C4-2B (cell line): ENCODE data around the gene PYCR2.

Experiments
- CTCF ChIP-seq: fragments of 450-650 bp; conservative IDR thresholded peaks from 2 replicates; pipeline ENCODE4 v1.5.1; 2017; ENCODE audit warnings: mild to moderate bottlenecking
- ZFX ChIP-seq: fragments of 450-650 bp; IDR thresholded peaks from 2 replicates; pipeline ENCODE4 v1.6.1; 2017

- TF ChIP-seq CTCF (no peak), ZFX (no peak)
Measured at GRCh38 chr1:225892307-225892706, 31.7 kb downstream of the PYCR2 start.
